SK-N-SH treated with all-trans-retinoic acid at 6 μM for 48 hours (cell line): ENCODE results near the gene PHIP.
"Not testable (repeated sequence)": the region's sequence is repeated elsewhere in the genome, so short reads cannot be mapped to it uniquely, and the experiment has no call there.

ENCODE experiments used
- ARNTL ChIP-seq: fragments of 450-650 bp; formaldehyde crosslinking; IDR thresholded peaks from 2 replicates; pipeline ENCODE4 v1.5.0; 2020; ENCODE audit warnings: low read depth, mild to moderate bottlenecking, moderate library complexity, borderline replicate concordance
- BACH2 ChIP-seq: fragments of 250-450 bp; sonication (Bioruptor Pico); IDR thresholded peaks from 2 replicates; pipeline ENCODE4 v1.9.0; 2021; ENCODE audit warnings: mild to moderate bottlenecking, borderline replicate concordance
- CREB5 ChIP-seq: fragments of 250-450 bp; sonication (Bioruptor Pico); IDR thresholded peaks from 2 replicates; pipeline ENCODE4 v1.5.1; 2020; ENCODE audit warnings: low read depth, mild to moderate bottlenecking, moderate library complexity
- ESRRG ChIP-seq: fragments of 250-450 bp; sonication (Bioruptor Pico); IDR thresholded peaks from 2 replicates; pipeline ENCODE4 v1.6.1; 2021; ENCODE audit warnings: mild to moderate bottlenecking
- ISL1 ChIP-seq: fragments of 250-450 bp; sonication (Bioruptor Pico); IDR thresholded peaks from 2 replicates; pipeline ENCODE4 v2.1.2; 2022; ENCODE audit warnings: mild to moderate bottlenecking, moderate library complexity
- PATZ1 ChIP-seq: fragments of 250-450 bp; sonication (Bioruptor Pico); IDR thresholded peaks from 2 replicates; pipeline ENCODE4 v1.8.0; 2020; ENCODE audit warnings: mild to moderate bottlenecking, moderate library complexity, borderline replicate concordance
- PPARA ChIP-seq: fragments of 250-450 bp; sonication (Bioruptor Pico); IDR thresholded peaks from 2 replicates; pipeline ENCODE4 v1.5.0; 2020; ENCODE audit warnings: mild to moderate bottlenecking, borderline replicate concordance
- RARB ChIP-seq: fragments of 250-450 bp; sonication (Bioruptor Pico); IDR thresholded peaks from 2 replicates; pipeline ENCODE4 v1.8.0; 2021; ENCODE audit warnings: mild to moderate bottlenecking, moderate library complexity
- SNAI2 ChIP-seq: fragments of 250-450 bp; sonication (Bioruptor Pico); IDR thresholded peaks from 2 replicates; pipeline ENCODE4 v1.5.0; 2020; ENCODE audit warnings: mild to moderate bottlenecking, moderate library complexity
- TOX ChIP-seq: fragments of 250-450 bp; sonication (Bioruptor Pico); IDR thresholded peaks from 2 replicates; pipeline ENCODE4 v1.8.0; 2021; ENCODE audit warnings: mild to moderate bottlenecking, moderate library complexity, borderline replicate concordance
- ZC3H10 ChIP-seq: fragments of 250-450 bp; sonication (Bioruptor Pico); IDR thresholded peaks from 2 replicates; pipeline ENCODE4 v1.5.1; 2021; ENCODE audit warnings: mild to moderate bottlenecking, moderate library complexity
- ZFP30 ChIP-seq: fragments of 450-650 bp; formaldehyde crosslinking; IDR thresholded peaks from 2 replicates; pipeline ENCODE4 v1.5.0; 2022; ENCODE audit warnings: mild to moderate bottlenecking, moderate library complexity
- ZNF8 ChIP-seq: fragments of 450-650 bp; formaldehyde crosslinking; IDR thresholded peaks from 2 replicates; pipeline ENCODE4 v1.5.0; 2020; ENCODE audit warnings: mild to moderate bottlenecking, moderate library complexity

DNA sequence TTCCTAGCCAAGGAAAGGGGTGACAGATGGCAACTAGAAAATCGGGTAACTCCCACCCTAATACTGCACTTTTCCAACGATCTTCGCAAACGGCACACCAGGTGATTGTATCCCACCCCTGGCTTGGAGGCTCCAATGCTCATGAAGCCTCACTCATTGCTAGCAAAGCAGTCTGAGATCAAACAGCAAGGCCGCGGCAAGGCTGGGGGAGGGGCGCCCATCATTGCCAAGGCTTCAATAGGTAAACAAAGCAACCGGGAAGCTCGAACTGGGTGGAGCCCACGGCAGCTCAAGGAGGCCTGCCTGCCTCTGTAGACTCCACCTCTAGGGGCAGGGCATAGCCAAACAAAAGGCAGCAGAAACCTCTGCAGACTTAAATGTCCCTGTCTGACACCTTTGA is 156.9 kb downstream of the PHIP start:
- TF ChIP-seq ISL1 (CRISPR knock-in tag); CREB5; SNAI2 (CRISPR knock-in tag); ZC3H10 (CRISPR knock-in tag); ZNF8; ZFP30; PATZ1; BACH2 (CRISPR knock-in tag); ARNTL (CRISPR knock-in tag); PPARA; TOX (CRISPR knock-in tag); RARB (CRISPR knock-in tag); ESRRG (CRISPR knock-in tag): not testable (repeated sequence)
